K562 (cell line): Measurements from ENCODE around the gene CHRND. TPM values are rescaled to one million over a fixed set of nuclear protein-coding genes. Genes with fewer than 3 reads are reported as not detected.

Source experiments
- ATAC-seq: fragments of 200-7000 bp; cut with Tn5 transposase; 3 replicates; pipeline ENCODE4 v1.9.1; 2020; ENCODE audit warnings: moderate library complexity
- BruUV-seq: library from RNA; stranded (reverse); fragments of 400-500 nt; replicated peaks from 2 replicates; lab custom pipeline; 2021; lab: Mats Ljungman, UMichigan
- CTCF ChIA-PET: fragments of 300-600 bp; formaldehyde crosslinking; extraction: SDS; loops from one replicate; lab custom pipeline; 2021; ENCODE audit warnings: low intra/inter-chr PET ratio; lab: Yijun Ruan, JAX
- POLR2A ChIA-PET: fragments of 300-600, 350-650 bp; sonication (Branson Sonifier 250); formaldehyde crosslinking; extraction: SDS; loops from one replicate; lab custom pipeline; 2021; ENCODE audit warnings: antibody characterized with exemption, inconsistent platforms; lab: Yijun Ruan, JAX
- DNase-seq, 4 experiments: peaks; one replicate each; pipeline versions ENCODE4 v3.0.0 to v3.0.0-alpha.2; 2011 to 2018; ENCODE audit warnings: low spot score in 3 of 4, mixed read lengths in 3 of 4; ENCODE audit errors: extremely low read depth in 1 of 4
- FAIRE-seq: peaks from 2 replicates; lab custom pipeline; 2011; peaks lifted over from hg19 to GRCh38; lab: Jason Lieb, UNC
- H2AFZ ChIP-seq: 2 replicates; pipeline ENCODE4 v1.6.0; 2011; ENCODE audit warnings: low read depth, low read length, control low read depth, inconsistent platforms
- H3K27ac ChIP-seq: fragments of 200-600 bp; 3 replicates; pipeline ENCODE4 v1.8.0; 2011; ENCODE audit warnings: low read depth, mild to moderate bottlenecking, control low read depth, inconsistent platforms, low read length, moderate library complexity, mixed read lengths; ENCODE audit errors: extremely low read depth
- H3K27me3 ChIP-seq, 2 experiments: fragments of 300-600 bp in 1 of 2; 2 replicates in 1 of 2; 3 replicates in 1 of 2; pipeline versions ENCODE4 v1.6.0 to v1.8.0; 2011; ENCODE audit warnings: inconsistent platforms in 2 of 2, low read length in 2 of 2, mild to moderate bottlenecking in 1 of 2, mixed read lengths in 1 of 2, moderate library complexity in 1 of 2; ENCODE audit not compliant: control insufficient read depth in 2 of 2, insufficient read depth in 2 of 2
- H3K36me3 ChIP-seq: fragments of 300-600 bp; 3 replicates; pipeline ENCODE4 v1.8.0; 2011; ENCODE audit warnings: mild to moderate bottlenecking, low read length, inconsistent platforms; ENCODE audit not compliant: control insufficient read depth, insufficient read depth
- H3K4me1 ChIP-seq, 2 experiments: fragments of 200-600 bp in 1 of 2; replicated peaks in 1 of 2; 2 replicates in 1 of 2; 3 replicates in 1 of 2; pipeline versions ENCODE4 v1.5.1 to v1.8.0; 2011; ENCODE audit warnings: inconsistent platforms in 2 of 2, low read length in 2 of 2, mild to moderate bottlenecking in 1 of 2, mixed read lengths in 1 of 2, moderate library complexity in 1 of 2; ENCODE audit not compliant: control insufficient read depth in 2 of 2, insufficient read depth in 2 of 2
- H3K4me2 ChIP-seq: 2 replicates; pipeline ENCODE4 v1.6.1; 2011; ENCODE audit warnings: low read length, control low read depth, inconsistent platforms, mixed read lengths; ENCODE audit not compliant: insufficient read depth
- H3K4me3 ChIP-seq: fragments of 200-600 bp; sonication (generic), shearing (Covaris generic); 2 replicates; pipeline ENCODE4 v1.5.1; 2016; ENCODE audit warnings: control low read depth, inconsistent platforms
- H3K79me2 ChIP-seq: fragments of 200-600 bp; 3 replicates; pipeline ENCODE4 v1.8.0; 2011; ENCODE audit warnings: low read length, inconsistent platforms; ENCODE audit not compliant: control insufficient read depth, insufficient read depth
- H3K9ac ChIP-seq, 2 experiments: 2 replicates each; pipeline versions ENCODE4 v1.6.0 to v1.6.1; 2011; ENCODE audit warnings: low read depth in 2 of 2, low read length in 2 of 2, control low read depth in 1 of 2, inconsistent platforms in 1 of 2, mild to moderate bottlenecking in 1 of 2, mixed read lengths in 1 of 2; ENCODE audit not compliant: insufficient read depth in 1 of 2
- H3K9me1 ChIP-seq: one replicate; pipeline ENCODE4 v1.6.0; 2011; ENCODE audit warnings: inconsistent platforms, mild to moderate bottlenecking, low read length, moderate library complexity; ENCODE audit not compliant: control insufficient read depth, insufficient read depth
- H3K9me3 ChIP-seq: replicated peaks from 2 replicates; pipeline ENCODE4 v1.5.1; 2011; ENCODE audit warnings: low read depth, low read length, inconsistent platforms; ENCODE audit not compliant: control insufficient read depth, insufficient read depth
- H4K20me1 ChIP-seq: replicated peaks from 2 replicates; pipeline ENCODE4 v1.6.1; 2011; ENCODE audit warnings: low read length, inconsistent platforms, mixed read lengths; ENCODE audit not compliant: control insufficient read depth, insufficient read depth
- BHLHE40 ChIP-seq: IDR thresholded peaks from 2 replicates; pipeline ENCODE4 v1.6.1; 2011; ENCODE audit warnings: low read length, improper control_type of control experiment
- BRD9 ChIP-seq: fragments of 450-650 bp; IDR thresholded peaks from 2 replicates; pipeline ENCODE4 v1.6.1; 2018; ENCODE audit warnings: low read depth; ENCODE audit not compliant: partially characterized antibody
- CREB3 ChIP-seq: fragments of 450-650 bp; conservative IDR thresholded peaks from 2 replicates; pipeline ENCODE4 v1.6.1; 2016; ENCODE audit warnings: missing genetic modification characterization, low read depth, mild to moderate bottlenecking, missing compliant biosample characterization, moderate library complexity
- DNMT1 ChIP-seq: fragments of 450-650 bp; IDR thresholded peaks from 2 replicates; pipeline ENCODE4 v1.6.1; 2016; ENCODE audit warnings: antibody characterized with exemption, mild to moderate bottlenecking
- EHMT2 ChIP-seq: fragments of 450-650 bp; IDR thresholded peaks from 2 replicates; pipeline ENCODE4 v1.6.1; 2018; ENCODE audit warnings: antibody characterized with exemption
- ETS2 ChIP-seq: IDR thresholded peaks from 2 replicates; pipeline ENCODE4 v1.6.1; 2016; ENCODE audit warnings: borderline replicate concordance, missing genetic modification characterization, mild to moderate bottlenecking, moderate library complexity, missing compliant biosample characterization; ENCODE audit not compliant: poor library complexity, severe bottlenecking
- GABPB1 ChIP-seq: sonication (generic); formaldehyde crosslinking; IDR thresholded peaks from 2 replicates; pipeline ENCODE4 v1.8.0; 2022; ENCODE audit warnings: mild to moderate bottlenecking, missing genetic modification reagents
- IRF2 ChIP-seq: sonication (generic); formaldehyde crosslinking; IDR thresholded peaks from 2 replicates; pipeline ENCODE4 v1.8.1; 2022; ENCODE audit warnings: mild to moderate bottlenecking, missing genetic modification reagents
- KHSRP ChIP-seq: fragments of 450-650 bp; IDR thresholded peaks from 2 replicates; pipeline ENCODE4 v1.6.1; 2017
- MEF2A ChIP-seq: IDR thresholded peaks from 2 replicates; pipeline ENCODE4 v1.6.1; 2011; ENCODE audit warnings: low read depth, mild to moderate bottlenecking, low read length, moderate library complexity; ENCODE audit not compliant: control insufficient read depth
- NR4A1 ChIP-seq, 2 experiments: fragments of 250-450 bp in 1 of 2; fragments of 450-650 bp in 1 of 2; sonication (Bioruptor Pico) in 1 of 2; IDR thresholded peaks; 2 replicates each; pipeline versions ENCODE4 v1.4.0 to v1.6.1; 2016 to 2020; ENCODE audit warnings: mild to moderate bottlenecking in 2 of 2, missing compliant biosample characterization in 1 of 2, missing genetic modification characterization in 1 of 2, moderate library complexity in 1 of 2
- XRCC4 ChIP-seq: IDR thresholded peaks from one replicate; pipeline ENCODE4 v1.6.1; 2011; ENCODE audit not compliant: insufficient read depth, insufficient read length; ENCODE audit errors: extremely low read depth
- ZBTB17 ChIP-seq: fragments of 450-650 bp; formaldehyde crosslinking; IDR thresholded peaks from 2 replicates; pipeline ENCODE4 v1.4.0; 2020; ENCODE audit warnings: mild to moderate bottlenecking
- ZNF23 ChIP-seq: fragments of 250-450 bp; sonication (Bioruptor Pico); IDR thresholded peaks from 2 replicates; pipeline ENCODE4 v1.4.0; 2020; ENCODE audit warnings: mild to moderate bottlenecking
- ZNF518B ChIP-seq: fragments of 250-450 bp; sonication (Bioruptor Pico); IDR thresholded peaks from 2 replicates; pipeline ENCODE4 v1.5.0; 2021; ENCODE audit warnings: mild to moderate bottlenecking, moderate library complexity
- ZNF584 ChIP-seq: fragments of 200-800 bp; sonication (Bioruptor generic); IDR thresholded peaks from 2 replicates; pipeline ENCODE4 v1.6.1; 2016; ENCODE audit warnings: low read depth, mild to moderate bottlenecking, missing genetic modification characterization, missing compliant biosample characterization
- ZNF589 ChIP-seq: fragments of 200-800 bp; sonication (Bioruptor generic); IDR thresholded peaks from 2 replicates; pipeline ENCODE4 v1.6.1; 2016; ENCODE audit warnings: low read depth, missing genetic modification characterization, missing compliant biosample characterization
- WGBS: fragments of 100-300 bp; shearing (Covaris generic); methylation state at CpG from one replicate; pipeline ENCODE4 v1.1.6; 2016; ENCODE audit warnings: low coverage, mixed read lengths; ENCODE audit not compliant: insufficient coverage; ENCODE audit errors: missing lambda C conversion rate; 5-methylcytosine and 5-hydroxymethylcytosine counted together
- in situ Hi-C: fragments of 300-500 bp; cut with MboI; formaldehyde crosslinking; loops from 4 replicates; pipeline ENCODE4 v1.15.0; 2018; ENCODE audit warnings: inconsistent platforms, mixed read lengths
- intact Hi-C: fragments of 100-400 bp; cut with micrococcal nuclease; formaldehyde crosslinking; loops from 2 replicates; pipeline ENCODE4 v1.14.2; 2022
- polyA plus RNA-seq, 8 experiments: library from polyadenylated mRNA; depleted of rRNA in 4 of 8; stranded (reverse) in 5 of 8; unstranded in 3 of 8; fragments of >200 nt; fragmentation: Nextera tagmentation in 2 of 8; fragmentation: Illumina TruSeq in 1 of 8; extraction: Ambion mirVana in 2 of 8; extraction: Trizol in 1 of 8; gene quantifications; 2 replicates each; pipeline versions ENCODE4 v1.2.1 to v1.2.3, GENCODE V29; 2011 to 2014; ENCODE audit warnings: inconsistent platforms in 1 of 8, missing spikeins in 1 of 8
- total RNA-seq, 7 experiments: library from RNA; depleted of rRNA in 6 of 7; stranded (reverse); fragments of >200 nt in 6 of 7; fragmentation: Illumina TruSeq in 2 of 7; extraction: Trizol in 2 of 7; gene quantifications; 2 replicates each; pipeline versions ENCODE4 v1.2.1 to v1.2.3, GENCODE V29; 2011 to 2021; ENCODE audit warnings: low replicate concordance in 1 of 7

CHRND gene
- total and polyA plus RNA-seq, 9 of the 15 experiments (the other 6 are each of a cell fraction or from before 2014, with no cell fraction given) = not detected

GRCh38 chr2:232515639-232516038 lies 10.3 kb upstream of the CHRND start (continued):
- TF ChIP-seq ZNF23 (no peak), DNMT1 (no peak), GABPB1 (CRISPR knock-in tag) (no peak), ZBTB17 (CRISPR knock-in tag) (no peak)

GRCh38 chr2:232516551-232516950 lies 9.4 kb upstream of the CHRND start:
- in situ Hi-C loops = loop anchor here (10.0 kb wide), 1 partner anchor 612 kb away; no protein-coding TSS in a partner anchor
- H3K4me2 ChIP-seq = no peak overlapping the region
- no peak for DNase-seq
- no peak for TF ChIP-seq ZNF589 (CRISPR knock-in tag)
- TF ChIP-seq NR4A1 (CRISPR knock-in tag; IDR thresholded peaks at IDR 0.05) = no peak
- no peak for TF ChIP-seq NR4A1 (tag; IDR thresholded peaks at IDR 0.05)
- no peak for TF ChIP-seq CREB3 (tag)
- no peak for TF ChIP-seq EHMT2
- no peak for TF ChIP-seq XRCC4
- TF ChIP-seq ZNF584 = no peak
- no peak for TF ChIP-seq MEF2A
- no peak for TF ChIP-seq IRF2
- TF ChIP-seq BHLHE40 = no peak
- TF ChIP-seq ETS2 (tag) = no peak
- TF ChIP-seq ZNF518B (CRISPR knock-in tag) = no peak
- no peak for TF ChIP-seq KHSRP
- no peak for TF ChIP-seq BRD9
- TF ChIP-seq, all 486 proteins: peak for 0
- ChIA-PET CTCF (no interaction called here), POLR2A (no interaction called here)
- FAIRE-seq (no peak), ATAC-seq (no peak)
- Histone ChIP-seq H3K27ac (no peak overlapping the region), H3K9me1 (no peaks in the 10 kb centered on the region), H4K20me1 (no peaks in the 10 kb centered on the region), H3K4me1 (peaks cover 0 to under 1% of the 10 kb centered on the region in 2 experiments; a peak in 1 of 5 replicates), H3K27me3 (peaks cover 0 to 58% of the 10 kb centered on the region in 2 experiments; a peak in 3 of 5 replicates), H3K36me3 (no peaks in the 10 kb centered on the region), H3K4me3 (no peak overlapping the region), H2AFZ (no peak overlapping the region), H3K9ac (no peak overlapping the region), H3K9me3 (no peaks in the 10 kb centered on the region), H3K79me2 (no peaks in the 10 kb centered on the region)
- WGBS = 0% methylated on average over 3 of the region's 3 CpGs
- intact Hi-C loops = no loop called here
- BruUV-seq = no TSS peak
